Panc1 (cell line): ENCODE measurements around the gene PRKCA.

Source experiments
- CTCF ChIP-seq: fragments of 450-650 bp; IDR thresholded peaks from 2 replicates; pipeline ENCODE4 v1.5.1; 2017; ENCODE audit warnings: mild to moderate bottlenecking
- POLR2AphosphoS5 ChIP-seq: IDR thresholded peaks from 2 replicates; pipeline ENCODE4 v1.6.1; 2012; ENCODE audit warnings: mild to moderate bottlenecking, low read depth, low read length, moderate library complexity
- SIN3A ChIP-seq: IDR thresholded peaks from 2 replicates; pipeline ENCODE4 v1.6.1; 2012; ENCODE audit warnings: low read depth, mild to moderate bottlenecking, low read length, moderate library complexity, borderline replicate concordance; ENCODE audit not compliant: insufficient read depth

GRCh38 chr17:66438101-66438500 lies 135.7 kb downstream of the PRKCA start:
- TF ChIP-seq CTCF: no peak
- no peak for TF ChIP-seq POLR2AphosphoS5
- no peak for TF ChIP-seq SIN3A
